AG09319 (cell line): ENCODE measurements around the gene ATP11A.

Experiments
- DNase-seq: peaks from one replicate; pipeline ENCODE4 v3.0.0-alpha.2; 2010; ENCODE audit warnings: low read depth; ENCODE audit errors: extremely low read depth
- CTCF ChIP-seq: IDR thresholded peaks from 2 replicates; pipeline ENCODE4 v1.5.1; 2011; ENCODE audit warnings: low read depth, mild to moderate bottlenecking, inconsistent platforms, low read length, moderate library complexity

ATP11A gene

GRCh38 chr13:112900691-112901091, 210.9 kb downstream of the ATP11A start:
- no peak for TF ChIP-seq CTCF
- DNase-seq: no peak

- DNase-seq: no peak
- TF ChIP-seq CTCF: no peak
These were observed 212.3 kb downstream of the ATP11A start for GRCh38 chr13:112902101-112902651.

GRCh38 chr13:112902669-112903068, 212.8 kb downstream of the ATP11A start:
- TF ChIP-seq CTCF: no peak
- no peak for DNase-seq

GRCh38 chr13:112903071-112903577, 213.3 kb downstream of the ATP11A start:
- TF ChIP-seq CTCF: no peak

GRCh38 chr13:112903606-112904195, 213.9 kb downstream of the ATP11A start:
- DNase-seq: no peak
- no peak for TF ChIP-seq CTCF

More at GRCh38 chr13:112903071-112903577, 213.3 kb downstream of the ATP11A start:
- no peak for DNase-seq

- no peak for DNase-seq
- TF ChIP-seq CTCF: no peak
These were observed 214.7 kb downstream of the ATP11A start for GRCh38 chr13:112904436-112904960.

- TF ChIP-seq CTCF: no peak
- no peak for DNase-seq
These were observed 215.2 kb downstream of the ATP11A start for GRCh38 chr13:112905086-112905485.
